GM12801 (cell line): ENCODE data around the gene ADTRP.

Source experiments
- CTCF ChIP-seq: IDR thresholded peaks from one replicate; pipeline ENCODE4 v1.5.1; 2011; ENCODE audit warnings: control low read depth; ENCODE audit not compliant: insufficient read length; ENCODE audit errors: extremely low read depth

Gene ADTRP

GRCh38 chr6:11744101-11744500 lies 34.5 kb downstream of the ADTRP start:
- TF ChIP-seq CTCF = no peak

GRCh38 chr6:11740875-11741274 lies 37.7 kb downstream of the ADTRP start:
- no peak for TF ChIP-seq CTCF

- no peak for TF ChIP-seq CTCF
Measured at GRCh38 chr6:11738661-11739375, 39.8 kb downstream of the ADTRP start.

GRCh38 chr6:11738234-11738633 lies 40.4 kb downstream of the ADTRP start:
- TF ChIP-seq CTCF = no peak

GRCh38 chr6:11736601-11737000 lies 42.0 kb downstream of the ADTRP start:
- no peak for TF ChIP-seq CTCF

- no peak for TF ChIP-seq CTCF
Measured at GRCh38 chr6:11734861-11735613, 43.6 kb downstream of the ADTRP start.

- TF ChIP-seq CTCF = no peak
Measured at GRCh38 chr6:11732036-11732631, 46.5 kb downstream of the ADTRP start.
